ENCODE measurements around the gene FPGS.
"Not testable (repeated sequence)": the region's sequence is repeated elsewhere in the genome, so short reads cannot be mapped to it uniquely, and the experiment has no call there.

FPGS gene

GRCh38 chr9:127832248-127832647, 29.6 kb downstream of the FPGS start:
- DNase-seq (ENCODE audit: extremely low spot score, insufficient read length, low read depth): no peak
- FAIRE-seq: no peak

DNA sequence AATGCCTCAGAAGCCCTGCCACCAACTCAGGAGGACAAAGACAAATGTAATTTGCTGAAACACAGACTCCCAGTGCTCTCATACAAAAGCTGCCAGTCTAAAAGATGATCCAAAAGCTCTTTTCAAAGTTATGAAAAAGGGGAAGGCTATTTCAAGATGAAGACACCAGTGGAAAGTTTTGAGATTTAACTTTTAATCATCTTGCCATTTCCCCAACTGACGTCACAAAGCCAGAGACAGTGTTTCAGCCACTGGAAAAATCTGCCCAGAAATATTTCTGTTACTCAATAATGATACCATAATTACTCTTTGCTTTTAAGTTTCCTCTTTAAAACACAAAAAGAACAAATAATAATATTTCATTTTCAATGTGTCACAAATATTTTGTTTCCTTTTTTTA, 30.9 kb downstream of the FPGS start:
- DNase-seq (ENCODE audit: extremely low spot score, insufficient read length, low read depth) (no peak), FAIRE-seq (no peak)

- DNase-seq (ENCODE audit: extremely low spot score, insufficient read length, low read depth) (no peak), FAIRE-seq (no peak)
These were observed 33.4 kb downstream of the FPGS start for GRCh38 chr9:127835991-127836516.

GRCh38 chr9:127836561-127836960, 33.9 kb downstream of the FPGS start:
- not testable (repeated sequence) for FAIRE-seq; DNase-seq (ENCODE audit: extremely low spot score, insufficient read length, low read depth)

DNA sequence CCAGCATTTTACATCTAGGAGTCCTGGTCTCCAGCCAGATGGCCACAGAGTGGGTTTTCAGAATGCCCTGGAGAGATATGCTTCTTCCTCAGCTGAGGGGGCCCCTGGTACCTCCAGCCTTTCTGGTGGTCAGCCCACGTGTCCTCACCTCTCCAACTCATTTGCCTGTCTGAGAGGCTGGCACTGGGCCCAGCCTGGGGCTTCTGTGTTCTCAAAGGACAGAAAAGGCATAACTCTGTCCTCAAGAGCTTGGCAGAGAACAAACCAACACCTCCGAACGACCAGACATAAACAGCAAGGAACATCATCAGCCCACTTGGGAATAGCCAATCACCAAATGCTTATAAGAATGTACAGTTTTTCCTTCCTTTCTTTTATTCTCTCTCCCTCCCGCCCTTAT, 34.7 kb downstream of the FPGS start:
- FAIRE-seq (no peak), DNase-seq (ENCODE audit: extremely low spot score, insufficient read length, low read depth) (no peak)

DNA sequence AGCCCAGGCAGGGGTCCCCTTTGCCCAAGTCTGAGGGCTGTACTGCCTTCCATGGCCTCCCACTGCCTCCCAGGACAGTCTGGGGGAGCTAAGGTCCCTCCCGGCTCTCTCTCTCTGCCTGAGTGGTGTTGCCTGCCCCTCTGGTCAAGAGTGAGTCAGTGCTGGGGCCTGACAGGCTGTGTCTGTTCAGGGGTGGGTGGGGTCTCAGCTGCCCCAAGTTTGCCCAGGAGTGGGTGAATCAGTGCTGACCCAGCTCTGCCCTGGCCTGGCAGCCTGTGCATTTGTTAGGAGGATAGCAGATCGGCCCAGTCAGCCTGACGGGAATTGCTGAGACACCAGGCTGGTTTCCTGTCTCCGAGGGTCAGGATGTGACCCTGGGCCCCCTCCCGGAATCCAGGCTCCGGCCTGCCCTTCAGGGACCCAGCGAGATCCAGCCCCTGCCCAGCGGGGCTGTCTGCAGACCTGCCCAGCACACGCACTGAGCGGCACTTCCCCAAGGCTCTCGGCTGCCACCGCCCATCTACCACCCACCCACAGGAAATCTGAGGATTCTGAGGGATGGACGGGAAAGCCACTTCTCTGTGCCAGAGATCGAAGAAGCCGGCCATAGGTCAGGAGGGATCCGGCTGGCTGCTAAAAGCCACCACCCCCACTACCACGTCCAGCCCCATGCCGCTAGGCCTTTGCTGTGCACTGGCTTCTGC, 35.8 kb downstream of the FPGS start:
- FAIRE-seq: no peak
- DNase-seq (ENCODE audit: extremely low spot score, insufficient read length, low read depth): no peak

- DNase-seq (ENCODE audit: extremely low spot score, insufficient read length, low read depth) (no peak), FAIRE-seq (no peak)
These were observed 38.6 kb downstream of the FPGS start for GRCh38 chr9:127841087-127841835.

DNA sequence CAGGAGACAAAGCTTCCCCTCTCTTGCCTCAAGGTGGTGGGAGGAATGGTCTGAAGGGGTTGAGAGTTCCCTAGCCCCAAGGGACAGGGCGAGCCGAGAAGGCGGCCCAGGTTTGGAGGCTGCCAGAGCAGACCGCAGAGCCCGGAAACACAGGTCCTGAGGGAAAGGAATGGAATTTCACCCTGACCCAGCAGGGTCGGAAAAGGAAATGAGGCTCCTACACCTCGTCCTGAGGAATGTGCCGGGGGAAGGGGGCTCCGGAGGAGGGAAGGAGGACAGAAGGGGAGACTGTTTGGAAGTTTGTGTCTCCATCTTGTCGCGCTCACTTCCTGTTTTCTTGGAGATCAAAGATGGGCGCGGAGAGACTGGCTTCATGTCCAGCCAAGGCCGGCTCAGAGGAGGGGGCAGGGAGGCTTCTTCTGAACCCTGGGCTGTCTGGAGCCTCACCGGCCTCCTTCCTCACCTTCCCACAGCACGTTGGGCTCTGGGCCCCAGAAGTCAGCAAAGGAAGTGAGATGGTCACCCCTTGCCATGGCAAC, 42.2 kb downstream of the FPGS start:
- DNase-seq (ENCODE audit: extremely low spot score, insufficient read length, low read depth) (no peak), FAIRE-seq (no peak)

DNA sequence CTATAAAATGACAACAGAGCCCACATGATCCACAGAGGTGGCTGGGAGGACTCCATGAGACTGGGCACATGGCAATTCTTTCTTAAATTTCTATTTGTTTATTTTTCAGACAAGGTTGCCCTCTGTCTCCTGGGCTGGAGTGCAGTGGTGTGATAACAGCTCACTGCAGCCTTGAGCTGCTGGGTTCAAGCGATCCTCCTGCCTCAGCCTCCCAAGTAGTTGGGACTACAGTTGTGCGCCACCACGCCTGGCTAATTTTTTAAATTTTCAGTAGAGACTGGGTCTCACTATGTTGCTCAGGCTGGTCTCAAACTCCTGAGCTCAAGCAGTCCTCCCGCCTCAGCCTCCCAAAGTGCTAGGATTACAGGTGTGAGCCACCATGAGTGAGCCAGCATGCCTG, 42.9 kb downstream of the FPGS start:
- DNase-seq (ENCODE audit: extremely low spot score, insufficient read length, low read depth); FAIRE-seq: not testable (repeated sequence)

- no peak for DNase-seq (ENCODE audit: extremely low spot score, insufficient read length, low read depth)
- FAIRE-seq: no peak
These were observed 43.9 kb downstream of the FPGS start for GRCh38 chr9:127846443-127847177.

DNA sequence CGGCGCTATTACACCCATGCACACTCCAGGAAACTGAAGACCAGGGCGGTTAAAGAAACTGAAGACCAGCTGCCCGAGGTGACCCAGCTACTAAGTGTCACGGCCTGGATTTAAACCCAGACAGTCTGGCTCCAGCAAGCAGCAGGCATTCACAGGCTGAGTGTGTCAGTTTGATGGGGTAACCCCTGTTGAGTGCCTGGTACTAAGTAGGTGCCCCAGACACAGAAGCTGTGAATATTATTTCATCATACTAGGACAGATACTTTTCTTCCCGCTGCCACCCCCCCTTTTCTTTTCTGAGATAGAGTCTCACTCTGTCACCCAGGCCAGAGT, 44.5 kb downstream of the FPGS start:
- FAIRE-seq (no peak), DNase-seq (ENCODE audit: extremely low spot score, insufficient read length, low read depth) (no peak)

DNA sequence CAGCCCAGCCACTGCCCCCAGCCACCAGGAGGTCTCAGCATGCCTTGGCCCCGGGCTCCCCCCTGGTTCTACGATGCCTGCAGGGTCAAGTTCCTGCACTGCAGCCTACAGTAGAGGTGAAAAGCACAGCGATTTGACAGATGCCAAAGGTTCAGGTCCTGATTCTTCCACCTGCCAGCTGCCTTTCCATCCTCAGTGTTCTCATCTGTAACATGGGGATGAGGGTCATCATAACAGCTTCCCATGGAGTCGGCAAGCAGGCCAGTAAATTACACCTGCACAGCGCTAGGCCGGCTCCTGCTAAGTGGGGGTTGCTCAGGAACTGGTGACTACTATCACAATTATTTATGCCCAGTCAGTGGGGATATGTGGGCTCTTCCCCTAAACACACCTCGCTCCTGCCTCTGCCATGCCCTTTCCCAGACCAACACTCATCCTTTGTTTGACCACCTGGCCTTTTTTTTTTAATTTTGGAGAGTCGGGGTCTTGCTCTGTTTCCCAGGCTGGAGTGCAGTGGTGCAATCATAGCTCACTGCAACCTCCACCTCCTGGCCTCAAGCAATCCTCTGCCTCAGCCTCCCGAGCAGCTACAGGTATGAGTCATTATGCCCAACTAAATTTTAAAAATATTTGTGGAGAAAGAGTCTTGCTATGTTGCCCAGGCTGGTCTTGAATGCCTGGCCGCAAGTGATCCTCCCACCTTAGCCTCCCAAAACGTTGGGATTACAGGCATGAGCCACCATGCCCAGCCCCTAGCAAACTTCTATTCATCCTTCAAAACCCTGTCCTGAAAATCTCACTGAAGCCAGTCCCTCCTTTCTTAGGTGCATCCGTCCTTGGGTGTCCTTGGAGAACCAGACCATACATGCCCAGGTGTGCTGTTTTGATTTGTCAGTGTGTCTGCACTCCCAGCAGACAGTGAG, 45.4 kb downstream of the FPGS start:
- FAIRE-seq (no peak), DNase-seq (ENCODE audit: extremely low spot score, insufficient read length, low read depth) (no peak)

- FAIRE-seq (no peak), DNase-seq (ENCODE audit: extremely low spot score, insufficient read length, low read depth) (no peak)
These were observed 46.2 kb downstream of the FPGS start for GRCh38 chr9:127848756-127849504.

DNA sequence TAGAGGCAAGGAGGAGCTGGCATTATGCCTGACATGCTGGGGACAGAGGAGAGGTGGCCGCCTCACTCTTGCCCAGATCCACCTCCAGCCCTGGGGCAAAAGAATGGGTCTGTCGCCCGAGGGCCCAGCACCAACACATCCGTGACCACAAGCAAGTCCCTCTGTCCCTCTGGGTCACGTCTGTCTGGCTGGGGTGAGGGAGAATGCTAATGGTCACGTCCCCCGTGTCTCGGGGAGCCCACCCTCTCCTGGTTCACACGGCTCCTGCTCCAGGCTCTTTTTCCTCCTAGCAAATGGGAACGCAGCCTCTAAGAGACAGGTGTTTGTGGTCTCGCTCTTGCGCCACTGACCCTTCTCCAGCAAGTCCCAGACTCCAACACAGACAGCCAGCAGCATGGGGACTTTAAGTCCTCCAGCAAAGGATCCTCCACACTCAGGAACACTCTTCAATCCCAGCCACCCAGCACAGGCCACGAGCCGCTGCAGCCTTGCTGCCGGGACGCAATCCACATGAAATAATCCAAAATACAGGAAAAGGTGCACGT, 47.7 kb downstream of the FPGS start:
- FAIRE-seq: no peak
- DNase-seq (ENCODE audit: extremely low spot score, insufficient read length, low read depth): no peak

DNA sequence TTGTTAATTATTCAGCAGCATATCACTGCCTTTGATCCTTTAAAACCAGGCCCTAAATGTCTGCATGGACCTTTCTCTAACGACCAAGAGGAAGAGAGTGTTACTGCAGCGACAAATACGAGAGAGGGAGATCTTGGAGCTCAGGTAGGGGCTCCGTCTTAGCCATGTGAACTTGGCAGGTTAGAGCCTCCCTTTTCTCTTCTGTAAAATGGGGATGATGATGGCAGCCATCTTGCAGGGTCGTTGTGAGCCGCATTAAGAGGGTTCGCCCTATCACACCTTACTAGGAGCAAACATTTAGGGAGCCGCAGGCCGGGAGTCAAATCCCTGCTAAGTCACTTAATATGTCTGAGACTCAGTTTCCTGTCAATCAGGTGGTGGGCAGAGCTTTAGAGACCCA, 50.1 kb downstream of the FPGS start:
- FAIRE-seq (no peak), DNase-seq (ENCODE audit: extremely low spot score, insufficient read length, low read depth) (no peak)

- DNase-seq (ENCODE audit: extremely low spot score, insufficient read length, low read depth) (no peak), FAIRE-seq (no peak)
These were observed 50.9 kb downstream of the FPGS start for GRCh38 chr9:127853312-127854183.

DNA sequence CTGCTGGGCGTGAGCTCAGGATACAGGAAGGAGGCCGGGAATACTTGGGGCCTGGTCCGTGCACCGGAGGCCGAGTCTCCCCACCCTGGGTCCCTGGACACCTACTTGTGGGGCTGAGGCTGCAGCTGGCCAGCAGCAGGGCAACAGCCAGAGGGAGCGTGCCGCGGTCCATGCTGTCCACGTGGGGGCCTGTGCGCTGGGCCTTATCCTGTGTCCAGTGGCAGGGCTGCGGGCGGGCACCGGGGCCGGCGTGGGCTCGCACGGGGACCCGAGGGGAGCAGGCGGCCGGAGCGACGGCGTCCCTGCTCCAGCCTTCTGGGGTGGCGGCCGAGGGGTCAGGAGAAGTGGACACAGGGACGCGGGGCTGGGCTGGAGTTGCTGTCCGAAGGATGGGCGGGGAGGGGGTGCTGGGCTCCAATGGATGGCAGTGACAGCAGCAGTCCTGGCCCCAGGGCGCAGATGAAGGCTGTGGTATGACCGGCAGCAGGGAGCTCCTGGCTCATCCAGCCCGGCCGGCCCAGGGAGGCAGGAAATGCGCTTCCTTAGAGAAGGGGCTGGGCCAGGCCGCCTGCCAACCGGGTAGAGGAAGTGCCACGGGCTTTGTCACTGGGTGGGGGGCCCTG, 51.6 kb downstream of the FPGS start, which contains the start of gene ENG:
Gene ENG, minus strand, starts transcription at position 475 of the 623 bp plus-strand sequence. Its CDS starts 303 bp downstream, at position 172.
- no peak for FAIRE-seq
- DNase-seq (ENCODE audit: extremely low spot score, insufficient read length, low read depth): no peak

Data from GM18507 (cell line).